ENCODE data around the gene SESN2. TPM values are rescaled to one million over a fixed set of nuclear protein-coding genes. Genes with fewer than 3 reads are reported as not detected.

SESN2 gene
- 23.1 and 24.5 TPM in 2 replicates for total RNA-seq

GRCh38 chr1:28259252-28259933 lies at the start of gene SESN2:
Gene SESN2 (plus strand): TSS chr1:28259518. CDS start chr1:28259848, 330 bp downstream.

DNA sequence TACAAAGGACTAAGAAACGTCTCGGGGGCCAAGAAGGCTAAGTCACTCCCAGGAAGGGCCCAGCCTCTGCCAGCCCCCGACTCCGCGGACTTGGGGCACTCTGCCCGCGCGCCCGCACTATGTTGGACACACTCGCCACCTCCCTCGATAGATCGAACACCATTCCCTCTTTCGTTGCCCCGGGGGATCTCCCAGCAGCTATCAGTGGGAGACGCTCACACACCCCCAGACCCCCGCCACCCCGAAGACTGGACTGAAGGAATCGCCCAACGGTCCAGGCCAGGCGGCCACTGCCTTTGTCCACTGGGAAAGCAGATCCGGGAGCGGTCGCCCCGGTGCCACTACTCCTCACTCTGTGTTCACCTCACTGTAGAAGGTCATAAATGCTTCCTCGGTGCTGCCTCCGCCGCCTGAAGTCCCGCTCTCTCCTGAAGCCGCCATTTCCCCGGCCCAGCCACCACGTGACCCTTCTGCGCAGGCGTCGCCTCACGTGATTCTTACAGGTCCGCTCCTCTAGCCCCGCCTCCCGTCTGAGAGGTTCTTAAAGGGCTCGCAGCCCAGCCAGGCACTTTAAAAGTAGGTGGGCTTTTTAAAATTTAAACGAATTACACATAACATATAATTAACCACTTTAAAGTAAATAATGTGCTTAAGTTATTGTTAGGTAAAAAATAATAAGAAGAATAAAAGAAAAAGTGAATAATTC lies 26.6 kb upstream of the SESN2 start, which contains the start of gene DNAJC8:
Gene DNAJC8 (minus strand): TSS at position 472 of the 706 bp plus-strand sequence. CDS start 31 bp downstream, at position 441.

GRCh38 chr1:28235755-28236655 lies 23.3 kb upstream of the SESN2 start, which contains the start of gene ATP5IF1:
Gene ATP5IF1 (plus strand): TSS chr1:28236124. CDS start chr1:28236184, 60 bp downstream.

Other genes starting within 250 kb of the SESN2 start
- gene EYA3, start 170.9 kb upstream of the SESN2 start, total RNA-seq, result 17.6 and 28.7 TPM in 2 replicates
- 0.29 TPM in 1 of 2 replicates, not detected in the other for gene PTAFR, start 82.8 kb upstream of the SESN2 start, total RNA-seq
- 54.2 and 77.3 TPM in 2 replicates for gene DNAJC8, start 26.5 kb upstream of the SESN2 start, total RNA-seq
- gene ATP5IF1, start 23.4 kb upstream of the SESN2 start, total RNA-seq, result 82.0 and 98.2 TPM in 2 replicates
- 17.3 and 19.7 TPM in 2 replicates for gene MED18, start 69.5 kb downstream of the SESN2 start, total RNA-seq
- 25.8 and 38.8 TPM in 2 replicates for gene PHACTR4, start 110.2 kb downstream of the SESN2 start, total RNA-seq
- 53.2 and 68.5 TPM in 2 replicates for gene RCC1, start 246.5 kb downstream of the SESN2 start, total RNA-seq